ENCODE results near the gene PXDC1. TPM values are rescaled to one million over a fixed set of nuclear protein-coding genes. Genes with fewer than 3 reads are reported as not detected.
"Not testable (repeated sequence)": the region's sequence is repeated elsewhere in the genome, so short reads cannot be mapped to it uniquely, and the experiment has no call there.

Gene PXDC1
- total and polyA plus RNA-seq, 5 experiments from 2014 or later: 0.16 to 0.18 TPM; not detected in 3

- Mint-ChIP-seq H3K27me3 (peaks cover 3 to 23% (median 19%) of the 10 kb centered on the region in 5 donors), H3K4me3 (no peak overlapping the region), H3K27ac (no peak overlapping the region), H3K36me3 (no peaks in the 10 kb centered on the region), H3K4me1 (no peaks in the 10 kb centered on the region), H3K9me3 (no peaks in the 10 kb centered on the region)
- POLR2A ChIA-PET: no interaction called here
- DNase-seq (no peak), ATAC-seq (no peak)
Measured at GRCh38 chr6:3777730-3778461, 26.4 kb upstream of the PXDC1 start.

- Mint-ChIP-seq H3K36me3 (no peaks in the 10 kb centered on the region), H3K27ac (no peak overlapping the region), H3K4me3 (no peak overlapping the region), H3K27me3 (peaks cover 7 to 27% (median 21%) of the 10 kb centered on the region in 5 donors), H3K9me3 (no peaks in the 10 kb centered on the region), H3K4me1 (no peaks in the 10 kb centered on the region)
- DNase-seq (no peak), ATAC-seq (no peak)
- POLR2A ChIA-PET: no interaction called here
Measured at GRCh38 chr6:3776881-3777507, 25.5 kb upstream of the PXDC1 start.

- Mint-ChIP-seq H3K4me3 (no peak overlapping the region), H3K4me1 (no peaks in the 10 kb centered on the region), H3K27me3 (peaks cover 7 to 33% (median 27%) of the 10 kb centered on the region in 5 donors), H3K27ac (no peak overlapping the region), H3K9me3 (no peaks in the 10 kb centered on the region), H3K36me3 (no peaks in the 10 kb centered on the region)
- POLR2A ChIA-PET: no interaction called here
- ATAC-seq: no peak
- no peak for DNase-seq
Measured at GRCh38 chr6:3775847-3776246, 24.3 kb upstream of the PXDC1 start.

GRCh38 chr6:3775386-3775785 lies 23.9 kb upstream of the PXDC1 start:
- Mint-ChIP-seq H3K4me3 (no peak overlapping the region), H3K9me3 (no peaks in the 10 kb centered on the region), H3K4me1 (no peaks in the 10 kb centered on the region), H3K27me3 (peaks cover 7 to 38% (median 31%) of the 10 kb centered on the region in 5 donors), H3K36me3 (no peaks in the 10 kb centered on the region), H3K27ac (no peak overlapping the region)
- no peak for ATAC-seq
- no peak for DNase-seq
- POLR2A ChIA-PET: no interaction called here

GRCh38 chr6:3773678-3774298 lies 22.3 kb upstream of the PXDC1 start:
- H3K27ac Mint-ChIP-seq: no peak overlapping the region
- H3K4me1 Mint-ChIP-seq: no peaks in the 10 kb centered on the region
- no peaks in the 10 kb centered on the region for H3K9me3 Mint-ChIP-seq
- DNase-seq (no peak), ATAC-seq (no peak)
- no peak overlapping the region for H3K4me3 Mint-ChIP-seq
- peaks cover 7 to 37% (median 34%) of the 10 kb centered on the region in 5 donors for H3K27me3 Mint-ChIP-seq
- POLR2A ChIA-PET: no interaction called here
- H3K36me3 Mint-ChIP-seq: no peaks in the 10 kb centered on the region

GRCh38 chr6:3772127-3772999 lies 20.9 kb upstream of the PXDC1 start:
- peaks cover 8 to 43% (median 40%) of the 10 kb centered on the region in 5 donors for H3K27me3 Mint-ChIP-seq
- DNase-seq, POLR2A ChIA-PET, ATAC-seq, H3K4me1 Mint-ChIP-seq, H3K9me3 Mint-ChIP-seq, H3K27ac Mint-ChIP-seq, H3K4me3 Mint-ChIP-seq, H3K36me3 Mint-ChIP-seq: not testable (repeated sequence)

GRCh38 chr6:3771407-3772011 lies 20.0 kb upstream of the PXDC1 start:
- Mint-ChIP-seq H3K27me3 (peaks cover 8 to 43% (median 36%) of the 10 kb centered on the region in 5 donors), H3K36me3 (no peaks in the 10 kb centered on the region), H3K9me3 (no peaks in the 10 kb centered on the region), H3K4me1 (peaks cover 0 to 5% (median 0%) of the 10 kb centered on the region in 4 donors), H3K27ac (no peak overlapping the region), H3K4me3 (peak overlapping the region in 2 of 10 donors; percentile 36 to 54)
- POLR2A ChIA-PET: no interaction called here
- DNase-seq (no peak), ATAC-seq (no peak)

GRCh38 chr6:3770023-3770720 lies 18.7 kb upstream of the PXDC1 start:
- POLR2A ChIA-PET: no interaction called here

GRCh38 chr6:3769610-3770009 lies 18.1 kb upstream of the PXDC1 start:
- Mint-ChIP-seq H3K9me3 (no peaks in the 10 kb centered on the region), H3K4me1 (peaks cover 0 to 14% (median 0%) of the 10 kb centered on the region in 4 donors), H3K4me3 (no peak overlapping the region), H3K36me3 (no peaks in the 10 kb centered on the region), H3K27me3 (peaks cover 12 to 56% (median 43%) of the 10 kb centered on the region in 5 donors), H3K27ac (no peak overlapping the region)
- POLR2A ChIA-PET: interaction anchor here (0.7 kb wide), 1 partner anchor 144 kb away, joined by 4 read pairs; no protein-coding TSS in a partner anchor
- ATAC-seq: no peak
- DNase-seq: no peak

More at GRCh38 chr6:3770023-3770720, 18.7 kb upstream of the PXDC1 start:
- H3K4me1 Mint-ChIP-seq: peaks cover 0 to 10% (median 0%) of the 10 kb centered on the region in 4 donors
- H3K27ac Mint-ChIP-seq: no peak overlapping the region
- ATAC-seq (no peak), DNase-seq (no peak)
- peaks cover 11 to 53% (median 40%) of the 10 kb centered on the region in 5 donors for H3K27me3 Mint-ChIP-seq
- no peaks in the 10 kb centered on the region for H3K9me3 Mint-ChIP-seq
- no peak overlapping the region for H3K4me3 Mint-ChIP-seq
- no peaks in the 10 kb centered on the region for H3K36me3 Mint-ChIP-seq

GRCh38 chr6:3768502-3768901 lies 17.0 kb upstream of the PXDC1 start:
- no peaks in the 10 kb centered on the region for H3K36me3 Mint-ChIP-seq
- DNase-seq (no peak), ATAC-seq (no peak)
- no peak overlapping the region for H3K4me3 Mint-ChIP-seq
- no peaks in the 10 kb centered on the region for H3K9me3 Mint-ChIP-seq
- H3K4me1 Mint-ChIP-seq: peaks cover 0 to 14% (median 0%) of the 10 kb centered on the region in 4 donors
- POLR2A ChIA-PET: no interaction called here
- peaks cover 11 to 56% (median 40%) of the 10 kb centered on the region in 5 donors for H3K27me3 Mint-ChIP-seq
- H3K27ac Mint-ChIP-seq: no peak overlapping the region

GRCh38 chr6:3767483-3767882 lies 16.0 kb upstream of the PXDC1 start:
- H3K27ac Mint-ChIP-seq, ATAC-seq, DNase-seq, H3K9me3 Mint-ChIP-seq, H3K4me3 Mint-ChIP-seq, POLR2A ChIA-PET, H3K36me3 Mint-ChIP-seq: not testable (repeated sequence)
- peaks cover 5 to 56% (median 35%) of the 10 kb centered on the region in 5 donors for H3K27me3 Mint-ChIP-seq
- peaks cover 0 to 14% (median 0%) of the 10 kb centered on the region in 4 donors for H3K4me1 Mint-ChIP-seq

- Mint-ChIP-seq H3K27ac (no peak overlapping the region), H3K36me3 (no peaks in the 10 kb centered on the region), H3K9me3 (no peaks in the 10 kb centered on the region), H3K4me1 (peaks cover 0 to 14% (median 0%) of the 10 kb centered on the region in 4 donors), H3K4me3 (no peak overlapping the region), H3K27me3 (peaks cover 5 to 54% (median 27%) of the 10 kb centered on the region in 5 donors)
- POLR2A ChIA-PET: no interaction called here
- DNase-seq (no peak), ATAC-seq (no peak)
Measured at GRCh38 chr6:3766214-3766613, 14.7 kb upstream of the PXDC1 start.

All from naive thymus-derived CD8-positive, alpha-beta T cell (primary cell).